KOPT-K1 (cell line): ENCODE data around the gene ENPP4.
"Not testable (repeated sequence)": the region's sequence is repeated elsewhere in the genome, so short reads cannot be mapped to it uniquely, and the experiment has no call there.

Experiments used
- H3K27ac ChIP-seq: fragments of 200-600 bp; sonication (generic); 2 replicates; pipeline ENCODE4 v1.5.1; 2016; ENCODE audit warnings: antibody characterized with exemption, mild to moderate bottlenecking, low read depth, low read length; ENCODE audit not compliant: poor library complexity, severe bottlenecking
- H3K36me3 ChIP-seq: fragments of 200-600 bp; sonication (generic); 2 replicates; pipeline ENCODE4 v1.5.1; 2017; ENCODE audit warnings: antibody characterized with exemption, mild to moderate bottlenecking, low read length, moderate library complexity; ENCODE audit not compliant: insufficient read depth
- H3K9me3 ChIP-seq: fragments of 200-600 bp; sonication (generic); 2 replicates; pipeline ENCODE4 v1.5.1; 2017; ENCODE audit warnings: antibody characterized with exemption, low read length, mild to moderate bottlenecking; ENCODE audit not compliant: insufficient read depth, poor library complexity, severe bottlenecking

Gene ENPP4

GRCh38 chr6:46116289-46116688 is 13.5 kb upstream of the ENPP4 start:
- H3K36me3 ChIP-seq: no peaks in the 10 kb centered on the region
- peaks cover 4% of the 10 kb centered on the region for H3K9me3 ChIP-seq
- no peak overlapping the region for H3K27ac ChIP-seq

GRCh38 chr6:46118157-46118556 is 11.6 kb upstream of the ENPP4 start:
- Histone ChIP-seq H3K36me3 (no peaks in the 10 kb centered on the region), H3K27ac (no peak overlapping the region), H3K9me3 (no peaks in the 10 kb centered on the region)

- Histone ChIP-seq H3K9me3 (no peaks in the 10 kb centered on the region), H3K27ac (no peak overlapping the region), H3K36me3 (no peaks in the 10 kb centered on the region)
Observed at GRCh38 chr6:46118836-46119235, 11.0 kb upstream of the ENPP4 start.

GRCh38 chr6:46119679-46120078 is 10.1 kb upstream of the ENPP4 start:
- not testable (repeated sequence) for H3K27ac ChIP-seq, H3K36me3 ChIP-seq

GRCh38 chr6:46128476-46128875 is 1.3 kb upstream of the ENPP4 start:
- H3K36me3 ChIP-seq: no peaks in the 10 kb centered on the region
- H3K9me3 ChIP-seq: no peaks in the 10 kb centered on the region
- H3K27ac ChIP-seq: no peak overlapping the region

More at GRCh38 chr6:46119679-46120078, 10.1 kb upstream of the ENPP4 start:
- H3K9me3 ChIP-seq: not testable (repeated sequence)

- Histone ChIP-seq H3K9me3 (no peaks in the 10 kb centered on the region), H3K27ac (peak overlapping the region; percentile 57), H3K36me3 (no peaks in the 10 kb centered on the region)
Observed at GRCh38 chr6:46129291-46129628, 529 bp upstream of the ENPP4 start.

- peak overlapping the region; percentile 71 for H3K27ac ChIP-seq
- H3K9me3 ChIP-seq: no peaks in the 10 kb centered on the region
- no peaks in the 10 kb centered on the region for H3K36me3 ChIP-seq
Observed at GRCh38 chr6:46130666-46131065, 877 bp downstream of the ENPP4 start.

GRCh38 chr6:46131291-46131690 is 1.5 kb downstream of the ENPP4 start:
- H3K36me3 ChIP-seq, H3K27ac ChIP-seq, H3K9me3 ChIP-seq: not testable (repeated sequence)

- no peak overlapping the region for H3K27ac ChIP-seq
- no peaks in the 10 kb centered on the region for H3K36me3 ChIP-seq
Observed at GRCh38 chr6:46134216-46134615, 4.4 kb downstream of the ENPP4 start.

GRCh38 chr6:46135176-46135575 is 5.4 kb downstream of the ENPP4 start:
- H3K36me3 ChIP-seq: no peaks in the 10 kb centered on the region
- no peak overlapping the region for H3K27ac ChIP-seq
- H3K9me3 ChIP-seq: no peaks in the 10 kb centered on the region

More at GRCh38 chr6:46134216-46134615, 4.4 kb downstream of the ENPP4 start:
- H3K9me3 ChIP-seq: no peaks in the 10 kb centered on the region

- Histone ChIP-seq H3K27ac (no peak overlapping the region), H3K36me3 (no peaks in the 10 kb centered on the region), H3K9me3 (no peaks in the 10 kb centered on the region)
Observed at GRCh38 chr6:46136831-46137230, 7.0 kb downstream of the ENPP4 start.

GRCh38 chr6:46137387-46137786 is 7.6 kb downstream of the ENPP4 start:
- no peaks in the 10 kb centered on the region for H3K9me3 ChIP-seq
- H3K36me3 ChIP-seq: peaks cover under 1% of the 10 kb centered on the region; the same call in 1 of the 2 replicates
- H3K27ac ChIP-seq: no peak overlapping the region

- Histone ChIP-seq H3K27ac (no peak overlapping the region), H3K36me3 (peaks cover 9% of the 10 kb centered on the region), H3K9me3 (no peaks in the 10 kb centered on the region)
Observed at GRCh38 chr6:46138281-46138680, 8.5 kb downstream of the ENPP4 start.

- H3K9me3 ChIP-seq: no peaks in the 10 kb centered on the region
- H3K36me3 ChIP-seq: peaks cover 11% of the 10 kb centered on the region
- no peak overlapping the region for H3K27ac ChIP-seq
Observed at GRCh38 chr6:46144270-46144669, 14.5 kb downstream of the ENPP4 start.

GRCh38 chr6:46149066-46149465 is 19.3 kb downstream of the ENPP4 start:
- not testable (repeated sequence) for H3K27ac ChIP-seq, H3K36me3 ChIP-seq, H3K9me3 ChIP-seq

GRCh38 chr6:46156701-46157100 is 26.9 kb downstream of the ENPP4 start:
- Histone ChIP-seq H3K27ac (no peak overlapping the region), H3K36me3 (no peaks in the 10 kb centered on the region), H3K9me3 (no peaks in the 10 kb centered on the region)

GRCh38 chr6:46159229-46159628 is 29.4 kb downstream of the ENPP4 start:
- no peaks in the 10 kb centered on the region for H3K36me3 ChIP-seq
- no peak overlapping the region for H3K27ac ChIP-seq
- no peaks in the 10 kb centered on the region for H3K9me3 ChIP-seq
